ENCODE data around the gene CAPZB.

DNA sequence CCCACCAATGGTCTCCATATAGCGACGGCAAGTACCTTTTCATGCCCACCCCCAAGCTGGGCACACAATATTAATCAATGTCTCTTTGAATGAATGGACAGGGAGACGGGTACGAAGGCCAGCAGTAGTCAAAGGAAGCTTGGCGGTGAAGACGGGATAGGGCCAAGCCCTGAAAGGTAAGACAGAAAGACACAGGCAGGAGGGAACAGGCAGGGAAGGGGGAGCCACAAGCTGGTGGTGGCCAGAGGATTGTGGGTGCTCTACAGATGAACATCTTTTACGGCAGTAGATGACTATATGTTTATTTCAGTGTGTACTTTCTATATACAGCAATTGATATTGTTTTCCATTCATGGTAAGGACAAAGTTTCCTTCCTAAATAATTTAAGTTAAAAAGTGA, 16.3 kb downstream of the CAPZB start:
- TF ChIP-seq, protein P1, sequence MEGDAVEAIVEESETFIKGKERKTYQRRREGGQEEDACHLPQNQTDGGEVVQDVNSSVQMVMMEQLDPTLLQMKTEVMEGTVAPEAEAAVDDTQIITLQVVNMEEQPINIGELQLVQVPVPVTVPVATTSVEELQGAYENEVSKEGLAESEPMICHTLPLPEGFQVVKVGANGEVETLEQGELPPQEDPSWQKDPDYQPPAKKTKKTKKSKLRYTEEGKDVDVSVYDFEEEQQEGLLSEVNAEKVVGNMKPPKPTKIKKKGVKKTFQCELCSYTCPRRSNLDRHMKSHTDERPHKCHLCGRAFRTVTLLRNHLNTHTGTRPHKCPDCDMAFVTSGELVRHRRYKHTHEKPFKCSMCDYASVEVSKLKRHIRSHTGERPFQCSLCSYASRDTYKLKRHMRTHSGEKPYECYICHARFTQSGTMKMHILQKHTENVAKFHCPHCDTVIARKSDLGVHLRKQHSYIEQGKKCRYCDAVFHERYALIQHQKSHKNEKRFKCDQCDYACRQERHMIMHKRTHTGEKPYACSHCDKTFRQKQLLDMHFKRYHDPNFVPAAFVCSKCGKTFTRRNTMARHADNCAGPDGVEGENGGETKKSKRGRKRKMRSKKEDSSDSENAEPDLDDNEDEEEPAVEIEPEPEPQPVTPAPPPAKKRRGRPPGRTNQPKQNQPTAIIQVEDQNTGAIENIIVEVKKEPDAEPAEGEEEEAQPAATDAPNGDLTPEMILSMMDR (IDR thresholded peaks at IDR 0.05): no peak
- TF ChIP-seq POLR2A (IDR thresholded peaks at IDR 0.05): no peak

Data from adrenal gland (tissue), 5 donors.